Activated CD4-positive, alpha-beta T cell treated with anti-CD3 and anti-CD28 coated beads, Interleukin-2, amount 10 ng/mL, durations not matched to agents 7 days and 5 days (primary cell): ENCODE data around the gene SSR1. TPM values are rescaled to one million over a fixed set of nuclear protein-coding genes. Genes with fewer than 3 reads are reported as not detected.

ENCODE experiments used
- CTCF ChIA-PET: fragments of 350-600 bp; sonication (Branson Sonifier 250); formaldehyde crosslinking; loops from one replicate; lab custom pipeline; 2021; ENCODE audit warnings: antibody characterized with exemption; lab: Charles Lee
- POLR2A ChIA-PET: fragments of 350-600 bp; sonication (Branson Sonifier 250); formaldehyde crosslinking; loops from one replicate; lab custom pipeline; 2021; ENCODE audit warnings: antibody characterized with exemption; lab: Charles Lee
- DNase-seq: peaks from one replicate; pipeline ENCODE4 v3.0.0-alpha.2; 2020
- H3K27ac Mint-ChIP-seq: one replicate; pipeline ENCODE4 v1.8.0; 2021; ENCODE audit warnings: mild to moderate bottlenecking, moderate library complexity, mixed read lengths
- H3K27me3 Mint-ChIP-seq: one replicate; pipeline ENCODE4 v1.8.0; 2021; ENCODE audit warnings: mixed read lengths
- H3K36me3 Mint-ChIP-seq: one replicate; pipeline ENCODE4 v1.8.0; 2021; ENCODE audit warnings: low read depth, mixed read lengths
- H3K4me1 Mint-ChIP-seq: one replicate; pipeline ENCODE4 v1.8.0; 2021; ENCODE audit warnings: mixed read lengths
- H3K4me3 Mint-ChIP-seq: one replicate; pipeline ENCODE4 v1.8.0; 2021; ENCODE audit warnings: mild to moderate bottlenecking, moderate library complexity, mixed read lengths
- H3K9me3 Mint-ChIP-seq: one replicate; pipeline ENCODE4 v1.8.0; 2021; ENCODE audit warnings: mixed read lengths
- total RNA-seq, 2 experiments: library from RNA; stranded (reverse); gene quantifications; one replicate each; pipeline ENCODE4 v1.2.3, GENCODE V29; 2021

SSR1 gene
- total RNA-seq, 2 experiments from 2014 or later: 141 to 150 TPM

GRCh38 chr6:7222197-7222596 lies 90.8 kb downstream of the SSR1 start:
- Mint-ChIP-seq H3K27ac (no peak overlapping the region), H3K9me3 (no peaks in the 10 kb centered on the region), H3K36me3 (peaks cover 22% of the 10 kb centered on the region), H3K4me1 (peaks cover 4% of the 10 kb centered on the region), H3K27me3 (no peaks in the 10 kb centered on the region), H3K4me3 (no peak overlapping the region)
- POLR2A ChIA-PET: no interaction called here
- CTCF ChIA-PET: no interaction called here
- DNase-seq: no peak

GRCh38 chr6:7219310-7219709 lies 93.7 kb downstream of the SSR1 start:
- POLR2A ChIA-PET: no interaction called here
- no peak overlapping the region for H3K4me3 Mint-ChIP-seq
- CTCF ChIA-PET: interaction anchor here (1.8 kb wide), 1 partner anchor 13 kb away, joined by 5 read pairs; no protein-coding TSS in a partner anchor
- DNase-seq: no peak
- H3K9me3 Mint-ChIP-seq: no peaks in the 10 kb centered on the region
- H3K36me3 Mint-ChIP-seq: peaks cover 28% of the 10 kb centered on the region
- no peaks in the 10 kb centered on the region for H3K27me3 Mint-ChIP-seq
- H3K4me1 Mint-ChIP-seq: peaks cover 9% of the 10 kb centered on the region
- no peak overlapping the region for H3K27ac Mint-ChIP-seq

- no peak overlapping the region for H3K27ac Mint-ChIP-seq
- H3K36me3 Mint-ChIP-seq: peaks cover 27% of the 10 kb centered on the region
- no peaks in the 10 kb centered on the region for H3K9me3 Mint-ChIP-seq
- H3K27me3 Mint-ChIP-seq: no peaks in the 10 kb centered on the region
- ChIA-PET POLR2A (no interaction called here), CTCF (interaction anchor here (0.9 to 1.8 kb wide), 2 partner anchors 9 to 13 kb away, joined by 3 to 5 read pairs; no protein-coding TSS in a partner anchor)
- no peak for DNase-seq
- H3K4me3 Mint-ChIP-seq: no peak overlapping the region
- peaks cover 10% of the 10 kb centered on the region for H3K4me1 Mint-ChIP-seq
These were observed 94.5 kb downstream of the SSR1 start for GRCh38 chr6:7218406-7218988.

Other genes with a start within 250 kb of the SSR1 start
- 10 to 100 TPM; 27.2 to 30.1 TPM for gene RREB1, start 205.2 kb downstream of the SSR1 start, total RNA-seq
- under 1 TPM in 1 of 2 experiments, not detected in 1; 0.12 TPM for gene CAGE1, start 76.5 kb upstream of the SSR1 start, total RNA-seq
- gene RIOK1, start 76.6 kb upstream of the SSR1 start, total RNA-seq: 10 to 100 TPM; 25.8 to 29.1 TPM
- gene DSP, start 228.5 kb upstream of the SSR1 start, total RNA-seq: under 1 TPM; 0.04 to 0.10 TPM